Measurements from ENCODE around the gene PHACTR3.
"Not testable (repeated sequence)": the region's sequence is repeated elsewhere in the genome, so short reads cannot be mapped to it uniquely, and the experiment has no call there.

The PHACTR3 gene

DNA sequence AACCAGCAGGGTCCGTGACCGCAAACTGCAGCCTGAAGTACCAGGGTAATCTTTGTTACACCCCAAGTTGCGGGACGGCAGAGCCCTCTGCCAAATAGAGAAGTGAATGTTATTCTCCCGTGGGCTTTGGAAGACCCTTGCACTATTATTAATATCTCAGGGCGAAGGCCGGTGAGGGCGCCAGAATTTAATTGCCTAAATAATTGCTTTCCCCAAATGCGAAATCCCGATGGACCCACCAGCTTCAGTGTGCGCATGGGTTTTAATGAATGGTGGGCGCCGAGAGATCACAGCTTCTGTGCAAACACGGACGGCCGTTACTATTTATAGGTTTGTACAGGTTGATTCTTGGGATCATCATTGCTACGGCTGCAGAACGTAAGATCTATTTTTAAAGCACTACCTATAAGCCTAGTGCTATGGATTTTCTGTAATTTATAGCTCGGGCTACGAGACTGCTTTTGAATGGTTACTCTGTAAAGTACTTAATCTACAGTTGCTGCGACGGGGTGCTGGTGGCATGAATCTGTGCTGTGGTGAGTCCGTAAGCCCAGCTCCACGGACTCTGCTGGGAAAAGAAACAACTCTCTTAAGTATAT lies 15.2 kb upstream of the PHACTR3 start:
- DNase-seq (ENCODE audit: low read depth, low spot score) = no peak

DNA sequence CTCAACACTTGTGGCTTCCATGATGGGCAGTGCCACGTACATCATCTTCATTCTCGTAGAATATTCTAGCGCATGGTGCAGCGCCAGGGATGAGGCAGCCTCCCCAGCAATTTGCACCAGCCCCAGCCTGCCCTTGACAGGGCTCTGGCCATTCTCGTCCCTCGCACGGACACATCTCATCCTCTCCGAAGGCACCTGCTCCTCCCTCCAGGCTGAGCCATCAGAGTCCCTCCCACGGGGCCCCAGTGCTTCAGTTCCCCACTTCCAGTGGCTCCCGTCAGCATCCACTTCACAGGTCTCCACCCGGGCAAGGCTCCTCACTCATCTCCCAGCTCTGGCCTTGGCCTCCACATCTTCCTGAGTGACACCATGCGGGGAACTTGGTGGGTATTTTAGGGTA lies 13.3 kb upstream of the PHACTR3 start:
- DNase-seq (ENCODE audit: low read depth, low spot score) = no peak

- DNase-seq (ENCODE audit: low read depth, low spot score) = no peak
Measured at GRCh38 chr20:59596690-59597089, 7.7 kb upstream of the PHACTR3 start.

- no peak for DNase-seq (ENCODE audit: low read depth, low spot score)
Measured at GRCh38 chr20:59597240-59597639, 7.1 kb upstream of the PHACTR3 start.

GRCh38 chr20:59598625-59599310 lies 5.6 kb upstream of the PHACTR3 start:
- DNase-seq (ENCODE audit: low read depth, low spot score) = peak; percentile 31

DNA sequence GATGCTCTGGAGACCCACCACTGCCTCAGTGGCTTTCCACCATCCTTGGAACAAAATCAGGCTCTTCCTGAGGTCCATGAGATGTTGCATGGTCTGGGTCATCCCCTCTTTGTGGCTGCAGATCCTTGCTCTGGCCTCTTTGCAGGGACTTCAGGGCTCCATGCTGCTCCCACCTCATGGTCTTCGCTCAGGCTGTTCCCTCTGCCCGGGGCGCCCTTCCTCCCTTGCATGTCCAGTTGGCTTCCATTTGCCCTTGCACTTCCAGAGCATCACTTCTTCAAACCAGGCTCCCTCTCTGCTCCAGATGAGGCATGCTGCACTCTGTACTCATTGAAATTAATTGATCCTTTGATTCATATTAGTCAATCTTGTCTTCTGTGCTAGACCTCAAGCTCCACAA lies 4.4 kb upstream of the PHACTR3 start:
- DNase-seq (ENCODE audit: low read depth, low spot score) = no peak

DNA sequence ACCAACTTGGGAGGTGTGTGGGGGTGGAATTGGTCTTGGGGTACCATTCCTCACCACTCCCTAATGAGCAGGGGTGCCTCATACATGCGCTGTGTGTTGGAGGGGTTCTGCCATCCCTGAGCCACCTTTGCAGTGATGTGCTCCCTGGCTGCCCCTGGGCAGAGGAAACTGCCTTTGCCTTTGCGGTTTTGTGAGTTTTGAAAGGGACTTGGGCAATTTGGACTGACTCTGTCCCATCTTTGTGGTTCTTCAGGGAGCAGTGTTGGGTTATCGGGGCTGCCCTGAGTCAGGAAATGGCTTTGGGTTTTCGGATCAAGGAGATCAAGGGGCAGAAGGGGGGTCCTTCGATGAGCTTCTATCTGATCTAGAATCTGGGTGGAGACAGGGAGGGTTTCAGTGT lies 3.9 kb upstream of the PHACTR3 start:
- DNase-seq (ENCODE audit: low read depth, low spot score) = no peak

DNA sequence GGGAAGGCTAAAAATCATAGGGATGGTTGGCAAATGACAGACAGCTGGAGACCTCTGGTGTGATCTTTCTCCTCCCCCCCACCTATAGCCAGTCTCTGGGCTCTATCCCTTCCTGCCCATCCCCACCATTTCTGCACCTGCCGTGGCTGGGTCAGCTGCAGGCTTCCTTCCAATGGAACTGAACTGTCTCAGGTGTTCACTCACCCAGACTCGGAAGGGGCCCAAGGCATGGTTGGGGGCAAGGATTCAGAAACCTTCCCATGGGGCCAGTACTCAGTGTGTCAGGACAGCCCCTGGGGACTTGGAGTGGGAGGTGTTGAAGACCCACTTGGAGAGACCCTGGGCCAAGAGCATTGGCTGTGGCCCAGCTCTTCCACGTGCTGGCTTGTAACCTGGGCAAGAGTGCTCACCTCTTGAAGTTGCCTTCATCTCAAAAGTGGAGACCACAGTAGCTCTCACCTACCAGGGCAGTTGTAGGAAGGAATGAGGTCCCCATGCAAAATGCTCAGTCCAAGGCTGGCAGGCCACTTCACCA lies 1.7 kb upstream of the PHACTR3 start:
- DNase-seq (ENCODE audit: low read depth, low spot score) = no peak

- no peak for DNase-seq (ENCODE audit: low read depth, low spot score)
Measured at GRCh38 chr20:59603176-59603575, 1.2 kb upstream of the PHACTR3 start.

DNA sequence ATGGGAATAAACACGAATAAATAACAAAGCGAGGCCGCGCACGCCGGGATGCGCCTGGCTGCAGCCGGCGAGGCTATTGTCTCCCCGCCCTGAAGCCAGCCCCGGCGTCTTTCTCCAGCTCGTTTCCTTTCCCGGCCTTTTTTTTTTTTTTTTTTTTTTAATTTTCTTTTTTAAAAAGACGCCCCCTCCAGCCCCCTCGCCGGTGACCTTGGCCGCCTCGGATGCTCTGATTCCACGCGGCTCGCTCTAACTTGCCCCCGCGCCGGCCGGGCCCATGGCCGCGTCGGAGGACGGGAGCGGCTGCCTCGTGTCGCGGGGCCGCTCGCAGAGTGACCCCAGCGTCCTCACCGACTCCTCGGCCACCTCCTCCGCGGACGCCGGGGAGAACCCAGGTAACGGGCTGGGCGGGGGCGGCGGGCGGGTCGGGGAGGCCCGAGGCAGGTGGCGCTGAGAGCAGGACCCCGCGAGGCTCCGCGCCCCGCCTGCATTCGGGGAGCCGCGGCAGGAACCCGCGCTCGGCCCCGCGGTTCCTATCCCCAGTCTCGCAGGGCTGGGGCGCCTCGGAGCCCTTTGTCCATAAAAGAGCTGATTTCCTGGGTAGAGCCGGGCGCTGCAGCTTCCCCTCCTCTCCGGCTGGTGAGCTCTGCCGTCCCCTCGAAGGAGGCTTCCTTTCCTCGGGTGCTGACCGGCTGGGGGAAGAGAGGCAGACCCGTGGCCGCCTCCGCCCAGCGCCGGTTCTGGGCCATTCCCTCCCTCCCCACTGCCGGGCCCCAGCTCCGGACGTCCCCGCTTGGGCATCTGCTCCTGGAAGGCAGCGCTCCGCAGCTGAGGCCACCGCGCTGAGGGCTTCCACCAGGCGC lies 631 bp downstream of the PHACTR3 start:
- DNase-seq (ENCODE audit: low read depth, low spot score) = peak; percentile 5

- DNase-seq (ENCODE audit: low read depth, low spot score) = no peak
Measured at GRCh38 chr20:59605601-59606364, 1.4 kb downstream of the PHACTR3 start.

- no peak for DNase-seq (ENCODE audit: low read depth, low spot score)
Measured at GRCh38 chr20:59606566-59606965, 2.2 kb downstream of the PHACTR3 start.

GRCh38 chr20:59608396-59608795 lies 4.1 kb downstream of the PHACTR3 start:
- no peak for DNase-seq (ENCODE audit: low read depth, low spot score)

DNA sequence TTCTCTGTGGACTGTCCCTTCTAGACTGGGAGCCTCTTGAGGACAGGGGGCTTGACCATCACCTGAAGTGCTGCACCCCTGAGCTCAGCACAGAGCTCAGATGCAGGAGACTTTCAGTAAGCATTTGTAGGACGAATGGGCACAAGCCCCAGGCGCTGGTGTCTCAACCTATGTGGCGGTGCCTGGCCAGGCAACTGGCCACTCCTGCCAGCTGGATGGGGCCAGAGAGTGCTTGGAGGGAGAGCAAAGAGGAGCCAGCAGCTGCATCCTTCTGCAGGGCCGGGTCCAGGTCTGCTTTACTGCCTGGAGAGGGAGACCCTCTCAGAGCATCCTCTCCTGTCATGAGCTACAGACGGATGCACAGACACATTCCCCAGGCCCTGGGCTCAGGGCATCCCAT lies 4.5 kb downstream of the PHACTR3 start:
- DNase-seq (ENCODE audit: low read depth, low spot score) = no peak

DNA sequence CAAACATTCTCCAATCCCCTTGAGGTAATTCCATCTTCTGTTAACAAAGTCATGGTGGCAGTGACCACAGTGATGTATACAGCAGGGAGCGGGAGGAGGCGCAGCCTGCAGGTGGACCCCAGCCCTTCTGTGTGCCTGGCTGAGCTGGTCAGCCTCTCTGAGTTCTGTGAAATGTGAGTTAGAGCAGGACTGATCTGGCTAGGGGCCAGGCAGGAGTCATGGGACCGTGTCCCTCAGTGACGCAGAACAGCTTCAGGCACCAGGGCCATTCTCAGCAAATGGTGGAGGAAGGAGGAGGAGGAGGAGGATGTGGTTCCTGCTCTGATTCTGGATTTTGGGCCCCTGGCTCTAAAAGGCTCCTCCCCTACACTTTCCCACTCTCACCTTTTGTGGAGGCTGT lies 6.9 kb downstream of the PHACTR3 start:
- no peak for DNase-seq (ENCODE audit: low read depth, low spot score)

- no peak for DNase-seq (ENCODE audit: low read depth, low spot score)
Measured at GRCh38 chr20:59613861-59614260, 9.5 kb downstream of the PHACTR3 start.

DNA sequence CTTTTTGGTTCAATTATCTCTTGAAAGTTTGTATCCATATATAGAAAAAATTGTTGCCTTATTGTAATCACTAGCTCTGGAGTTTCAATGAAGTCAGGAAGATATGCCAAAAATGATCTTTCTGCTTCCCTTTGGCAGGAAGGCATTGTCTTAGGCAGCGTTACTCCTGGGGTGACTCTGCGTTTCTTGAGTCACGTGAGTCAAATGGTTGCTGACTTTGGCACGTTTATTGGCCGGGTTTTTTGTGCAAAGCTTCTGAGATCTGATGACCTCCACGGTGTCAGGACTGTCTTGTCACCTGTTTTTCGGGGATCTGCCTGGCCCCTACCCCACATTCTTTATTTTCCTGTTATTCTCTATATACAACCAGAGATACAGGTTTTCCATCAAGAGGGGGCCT lies 10.4 kb downstream of the PHACTR3 start:
- DNase-seq (ENCODE audit: low read depth, low spot score) = no peak

GRCh38 chr20:59616306-59616705 lies 12.0 kb downstream of the PHACTR3 start:
- no peak for DNase-seq (ENCODE audit: low read depth, low spot score)

- DNase-seq (ENCODE audit: low read depth, low spot score) = no peak
Measured at GRCh38 chr20:59617221-59617620, 12.9 kb downstream of the PHACTR3 start.

DNA sequence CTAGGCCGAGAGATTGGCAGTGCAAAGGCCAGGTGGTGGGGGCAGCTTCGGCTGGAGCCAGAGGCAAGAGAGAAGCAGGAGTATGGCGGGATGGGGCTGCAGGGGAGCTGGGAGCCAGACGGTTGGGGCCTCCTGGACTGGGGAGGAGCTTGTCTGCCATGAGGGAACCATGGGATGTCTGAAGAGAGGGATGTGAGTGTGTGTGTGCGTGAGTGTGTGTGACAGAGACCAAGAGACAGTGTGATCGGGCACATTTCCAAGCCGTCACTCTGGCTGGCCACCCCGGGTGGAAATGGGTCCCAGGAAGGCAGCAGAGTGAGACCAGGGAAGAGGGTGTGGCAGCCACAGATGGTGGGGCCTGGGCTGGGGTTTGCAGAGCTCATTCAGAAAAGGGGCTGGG lies 13.8 kb downstream of the PHACTR3 start:
- no peak for DNase-seq (ENCODE audit: low read depth, low spot score)

DNA sequence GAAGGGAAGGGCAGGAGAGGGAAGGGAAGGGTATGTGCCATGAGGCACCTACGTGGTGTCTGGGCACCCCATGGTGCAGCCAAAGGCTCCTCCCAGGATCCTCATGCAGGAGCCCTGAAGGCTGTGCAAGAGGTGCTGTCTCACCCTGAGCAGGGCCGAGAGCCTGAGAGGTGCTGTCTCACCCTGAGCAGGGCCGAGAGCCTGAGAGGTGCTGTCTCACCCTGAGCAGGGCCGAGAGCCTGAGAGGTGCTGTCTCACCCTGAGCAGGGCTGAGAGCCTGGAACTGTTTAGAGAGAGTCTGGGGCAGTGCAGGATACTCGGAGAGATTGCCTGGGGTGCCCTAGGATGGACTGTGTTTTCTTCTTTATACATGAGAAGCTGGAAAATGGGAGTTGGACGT lies 14.2 kb downstream of the PHACTR3 start:
- DNase-seq (ENCODE audit: low read depth, low spot score) = not testable (repeated sequence)
